Endothelial cell of umbilical vein (primary cell): Measurements from ENCODE around the gene NTMT1. TPM values are rescaled to one million over a fixed set of nuclear protein-coding genes. Genes with fewer than 3 reads are reported as not detected.

Source experiments
- BruUV-seq: library from RNA; stranded (reverse); fragments of 400-500 nt; replicated peaks from 2 replicates; lab custom pipeline; 2021; lab: Mats Ljungman, UMichigan
- CTCF ChIA-PET: fragments of 300-600, 350-600 bp; sonication (Branson Sonifier 250); formaldehyde crosslinking; loops from one replicate; lab custom pipeline; 2021; ENCODE audit warnings: antibody characterized with exemption, inconsistent platforms; lab: Charles Lee
- POLR2A ChIA-PET: fragments of 300-600, 350-600 bp; sonication (Branson Sonifier 250); formaldehyde crosslinking; loops from one replicate; lab custom pipeline; 2021; ENCODE audit warnings: antibody characterized with exemption, inconsistent platforms; lab: Charles Lee
- DNase-seq: peaks from one replicate; pipeline ENCODE4 v3.0.0-alpha.2; 2011; ENCODE audit warnings: low read depth, low spot score
- FAIRE-seq: peaks from 2 replicates; lab custom pipeline; 2011; peaks lifted over from hg19 to GRCh38; lab: Jason Lieb, UNC
- H2AFZ ChIP-seq: 2 replicates; pipeline ENCODE4 v1.6.0; 2012; ENCODE audit warnings: low read depth, low read length, control low read depth, inconsistent platforms
- H3K27ac ChIP-seq: 2 replicates; pipeline ENCODE4 v1.5.1; 2011; ENCODE audit warnings: low read depth, mild to moderate bottlenecking, control low read depth, low read length, moderate library complexity; ENCODE audit not compliant: insufficient read depth
- H3K27me3 ChIP-seq, 2 experiments: 2 replicates each; pipeline versions ENCODE4 v1.6.0 to v1.6.1; 2011; ENCODE audit warnings: low read length in 2 of 2, mixed read lengths in 1 of 2; ENCODE audit not compliant: control insufficient read depth in 2 of 2, insufficient read depth in 2 of 2
- H3K36me3 ChIP-seq, 2 experiments: 2 replicates in 1 of 2; 3 replicates in 1 of 2; pipeline ENCODE4 v1.5.1; 2011; ENCODE audit warnings: low read length in 2 of 2, mild to moderate bottlenecking in 1 of 2, moderate library complexity in 1 of 2; ENCODE audit not compliant: control insufficient read depth in 2 of 2, insufficient read depth in 2 of 2; ENCODE audit errors: extremely low read depth in 1 of 2
- H3K4me1 ChIP-seq: 3 replicates; pipeline ENCODE4 v1.5.1; 2011; ENCODE audit warnings: mild to moderate bottlenecking, low read length; ENCODE audit not compliant: control insufficient read depth, insufficient read depth; ENCODE audit errors: extremely low read depth
- H3K4me2 ChIP-seq: 2 replicates; pipeline ENCODE4 v1.6.1; 2011; ENCODE audit warnings: low read length, control low read depth, mixed read lengths; ENCODE audit not compliant: insufficient read depth
- H3K4me3 ChIP-seq, 3 experiments: fragments of 200-600 bp in 1 of 3; sonication (generic), shearing (Covaris generic) in 1 of 3; replicated peaks in 1 of 3; 2 replicates each; pipeline ENCODE4 v1.5.1; 2011 to 2016; ENCODE audit warnings: control low read depth in 3 of 3, low read length in 3 of 3, mild to moderate bottlenecking in 2 of 3, inconsistent platforms in 1 of 3, low read depth in 1 of 3, moderate library complexity in 1 of 3; ENCODE audit not compliant: insufficient read depth in 1 of 3
- H3K79me2 ChIP-seq: 2 replicates; pipeline ENCODE4 v1.6.0; 2012; ENCODE audit warnings: low read length, inconsistent platforms; ENCODE audit not compliant: control insufficient read depth, insufficient read depth
- H3K9ac ChIP-seq: replicated peaks from 2 replicates; pipeline ENCODE3; 2011; ENCODE audit warnings: low read length, control low read depth; ENCODE audit not compliant: insufficient read depth; ENCODE audit errors: extremely low read depth
- H3K9me1 ChIP-seq: replicated peaks from 3 replicates; pipeline ENCODE4 v1.6.0; 2011; ENCODE audit warnings: mild to moderate bottlenecking, low read length; ENCODE audit not compliant: control insufficient read depth, insufficient read depth; ENCODE audit errors: extremely low read depth
- H3K9me3 ChIP-seq: replicated peaks from 2 replicates; pipeline ENCODE4 v1.5.1; 2012; ENCODE audit warnings: low read length, inconsistent platforms; ENCODE audit not compliant: control insufficient read depth, insufficient read depth
- H4K20me1 ChIP-seq: replicated peaks from 2 replicates; pipeline ENCODE3; 2011; ENCODE audit warnings: mild to moderate bottlenecking, low read length; ENCODE audit not compliant: control insufficient read depth, insufficient read depth; ENCODE audit errors: extremely low read depth
- FOS ChIP-seq: IDR thresholded peaks from 2 replicates; pipeline ENCODE4 v1.6.1; 2011; ENCODE audit warnings: mild to moderate bottlenecking, low read length, moderate library complexity, borderline replicate concordance; ENCODE audit not compliant: insufficient read depth
- GATA2 ChIP-seq: IDR thresholded peaks from 2 replicates; pipeline ENCODE4 v1.7.0; 2011; ENCODE audit warnings: low read depth, mild to moderate bottlenecking, moderate library complexity, mixed read lengths, low read length; ENCODE audit not compliant: insufficient read length, insufficient read depth
- JUN ChIP-seq: IDR thresholded peaks from 2 replicates; pipeline ENCODE4 v1.6.1; 2011; ENCODE audit warnings: borderline replicate concordance, low read depth; ENCODE audit not compliant: insufficient read length, insufficient read depth
- MYC ChIP-seq: IDR thresholded peaks from one replicate; pipeline ENCODE4 v1.6.1; 2011; ENCODE audit warnings: mild to moderate bottlenecking, low read depth, low read length
- POLR2A ChIP-seq: IDR thresholded peaks from 2 replicates; pipeline ENCODE4 v1.6.1; 2012; ENCODE audit warnings: low read depth, mild to moderate bottlenecking, control low read depth, low read length
- POLR2AphosphoS5 ChIP-seq: IDR thresholded peaks from 2 replicates; pipeline ENCODE4 v1.6.1; 2012; ENCODE audit warnings: low read depth, mild to moderate bottlenecking, control low read depth, low read length, moderate library complexity; ENCODE audit not compliant: insufficient read depth
- dilution Hi-C: fragments of 300-500 bp; cut with MboI; formaldehyde crosslinking; loops from one replicate; pipeline ENCODE4 v1.15.0; 2019; ENCODE audit warnings: low sequenced_read_pairs; ENCODE audit not compliant: extremely low pct_ligation_motif_present
- intact Hi-C: fragments of 100-400 bp; cut with micrococcal nuclease; formaldehyde crosslinking; loops from one replicate; pipeline ENCODE4 v1.10.0; 2022
- polyA plus RNA-seq, 4 experiments: library from polyadenylated mRNA; depleted of rRNA in 3 of 4; stranded (reverse) in 3 of 4; unstranded in 1 of 4; fragments of >200 nt; gene quantifications; 2 replicates each; pipeline versions ENCODE4 v1.2.1 to v1.2.3, GENCODE V29; 2011 to 2012; ENCODE audit warnings: missing spikeins in 1 of 4
- total RNA-seq: library from RNA; stranded (reverse); gene quantifications from 2 replicates; pipeline ENCODE4 v1.2.3, GENCODE V29; 2021
- TF ChIP-seq, protein P1 (sequence below): IDR thresholded peaks from 2 replicates; pipeline ENCODE4 v1.6.1; 2011; ENCODE audit not compliant: insufficient read depth, insufficient read length
- TF ChIP-seq, protein P2 (sequence below), 2 donors: IDR thresholded peaks; 1 replicate in 1 of 2; 2 replicates in 1 of 2; pipeline ENCODE4 v1.5.1; 2011; ENCODE audit warnings: low read length in 2 of 2, mild to moderate bottlenecking in 2 of 2, moderate library complexity in 2 of 2, control low read depth in 1 of 2, inconsistent platforms in 1 of 2, low read depth in 1 of 2; ENCODE audit not compliant: insufficient read depth in 1 of 2; ENCODE audit errors: extremely low read depth in 1 of 2

The NTMT1 gene
- total and polyA plus RNA-seq, 2 donors (not counting 3 experiments of a cell fraction or from before 2014, with no cell fraction given): 47.6 to 58.3 TPM

DNA sequence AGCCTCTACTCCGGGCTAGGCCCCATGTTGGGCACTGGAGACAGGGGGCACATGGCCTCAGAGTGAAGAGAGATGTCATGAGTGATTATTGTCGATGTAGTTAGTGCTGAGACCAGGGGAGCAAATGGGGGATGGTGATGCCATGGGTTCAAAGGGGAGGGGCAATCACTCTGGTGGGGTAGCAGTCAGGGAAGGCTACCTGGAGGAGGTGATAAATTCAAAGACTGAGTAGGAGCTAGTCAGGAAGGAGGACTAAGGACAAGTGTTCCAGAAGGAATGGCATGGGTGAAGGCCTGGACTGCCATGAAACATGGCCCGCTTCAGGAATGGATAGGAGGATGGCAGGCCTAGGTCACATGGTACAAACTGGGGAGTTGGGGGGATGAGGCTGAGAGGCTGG is 46.7 kb upstream of the NTMT1 start:
- no peaks in the 10 kb centered on the region for H3K9me1 ChIP-seq
- no peaks in the 10 kb centered on the region for H3K36me3 ChIP-seq
- dilution Hi-C loops: no loop called here
- H4K20me1 ChIP-seq: no peaks in the 10 kb centered on the region
- CTCF ChIA-PET: no interaction called here
- TF ChIP-seq, protein P1, sequence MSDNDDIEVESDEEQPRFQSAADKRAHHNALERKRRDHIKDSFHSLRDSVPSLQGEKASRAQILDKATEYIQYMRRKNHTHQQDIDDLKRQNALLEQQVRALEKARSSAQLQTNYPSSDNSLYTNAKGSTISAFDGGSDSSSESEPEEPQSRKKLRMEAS: no peak
- TF ChIP-seq JUN (no peak), POLR2AphosphoS5 (no peak), POLR2A (no peak), FOS (no peak), GATA2 (no peak), MYC (no peak)
- TF ChIP-seq, protein P2, sequence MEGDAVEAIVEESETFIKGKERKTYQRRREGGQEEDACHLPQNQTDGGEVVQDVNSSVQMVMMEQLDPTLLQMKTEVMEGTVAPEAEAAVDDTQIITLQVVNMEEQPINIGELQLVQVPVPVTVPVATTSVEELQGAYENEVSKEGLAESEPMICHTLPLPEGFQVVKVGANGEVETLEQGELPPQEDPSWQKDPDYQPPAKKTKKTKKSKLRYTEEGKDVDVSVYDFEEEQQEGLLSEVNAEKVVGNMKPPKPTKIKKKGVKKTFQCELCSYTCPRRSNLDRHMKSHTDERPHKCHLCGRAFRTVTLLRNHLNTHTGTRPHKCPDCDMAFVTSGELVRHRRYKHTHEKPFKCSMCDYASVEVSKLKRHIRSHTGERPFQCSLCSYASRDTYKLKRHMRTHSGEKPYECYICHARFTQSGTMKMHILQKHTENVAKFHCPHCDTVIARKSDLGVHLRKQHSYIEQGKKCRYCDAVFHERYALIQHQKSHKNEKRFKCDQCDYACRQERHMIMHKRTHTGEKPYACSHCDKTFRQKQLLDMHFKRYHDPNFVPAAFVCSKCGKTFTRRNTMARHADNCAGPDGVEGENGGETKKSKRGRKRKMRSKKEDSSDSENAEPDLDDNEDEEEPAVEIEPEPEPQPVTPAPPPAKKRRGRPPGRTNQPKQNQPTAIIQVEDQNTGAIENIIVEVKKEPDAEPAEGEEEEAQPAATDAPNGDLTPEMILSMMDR (IDR thresholded peaks at IDR 0.05; ENCODE audit: extremely low read depth in 1 of 2, insufficient read depth in 1 of 2, low read depth in 1 of 2, low read length in 2 of 2): no peak
- intact Hi-C loops: no loop called here
- POLR2A ChIA-PET: no interaction called here
- H3K79me2 ChIP-seq: no peaks in the 10 kb centered on the region
- no peaks in the 10 kb centered on the region for H3K9me3 ChIP-seq
- H3K4me1 ChIP-seq: peaks cover 7% of the 10 kb centered on the region
- no peaks in the 10 kb centered on the region for H3K27me3 ChIP-seq
- no peak overlapping the region for H3K4me3 ChIP-seq
- no peak overlapping the region for H3K9ac ChIP-seq
- FAIRE-seq (no peak), DNase-seq (no peak)
- BruUV-seq: no TSS peak
- H2AFZ ChIP-seq: no peak overlapping the region
- H3K27ac ChIP-seq: no peak overlapping the region
- no peak overlapping the region for H3K4me2 ChIP-seq
